BJ (cell line): ENCODE measurements around the gene IFITM5. TPM values are rescaled to one million over a fixed set of nuclear protein-coding genes. Genes with fewer than 3 reads are reported as not detected.
"Not testable (repeated sequence)": the region's sequence is repeated elsewhere in the genome, so short reads cannot be mapped to it uniquely, and the experiment has no call there.

Experiments
- CTCF ChIA-PET: fragments of 350-600 bp; formaldehyde crosslinking; extraction: SDS; loops from one replicate; lab custom pipeline; 2021; ENCODE audit warnings: antibody characterized with exemption, inconsistent platforms; lab: Yijun Ruan, JAX
- POLR2A ChIA-PET: fragments of 300-600 bp; sonication (Branson Sonifier 250); formaldehyde crosslinking; extraction: SDS; loops from one replicate; lab custom pipeline; 2021; ENCODE audit warnings: antibody characterized with exemption; lab: Charles Lee
- DNase-seq: peaks from one replicate; pipeline ENCODE4 v3.0.0-alpha.2; 2011; ENCODE audit warnings: low read depth
- H3K27me3 ChIP-seq: 2 replicates; pipeline ENCODE4 v1.6.0; 2011; ENCODE audit warnings: low read length; ENCODE audit not compliant: control insufficient read depth, insufficient read depth
- H3K36me3 ChIP-seq: 2 replicates; pipeline ENCODE4 v1.5.1; 2011; ENCODE audit warnings: low read length; ENCODE audit not compliant: control insufficient read depth, insufficient read depth
- H3K4me3 ChIP-seq: 2 replicates; pipeline ENCODE4 v1.5.1; 2011; ENCODE audit warnings: low read depth, mild to moderate bottlenecking, control low read depth, low read length
- CTCF ChIP-seq: IDR thresholded peaks from 2 replicates; pipeline ENCODE4 v1.5.1; 2011; ENCODE audit warnings: low read depth, mild to moderate bottlenecking, control low read depth, inconsistent platforms, low read length, moderate library complexity; ENCODE audit not compliant: insufficient read depth
- polyA plus RNA-seq: library from polyadenylated mRNA; depleted of rRNA; stranded (reverse); fragments of >200 nt; gene quantifications from 2 replicates; pipeline ENCODE4 v1.2.3, GENCODE V29; 2011

Gene IFITM5
- polyA plus RNA-seq, 1 experiment = not detected

GRCh38 chr11:313304-313786, 14.0 kb upstream of the IFITM5 start:
- Histone ChIP-seq H3K36me3 (no peaks in the 10 kb centered on the region; the same call in 1 of the 2 replicates), H3K4me3 (no peak overlapping the region; the same call in 1 of the 2 replicates), H3K27me3 (no peaks in the 10 kb centered on the region)
- POLR2A ChIA-PET = no interaction called here
- TF ChIP-seq CTCF = no peak
- CTCF ChIA-PET = interaction anchor here (1.4 to 2.1 kb wide), 2 partner anchors 8 to 42 kb away, joined by 4 to 7 read pairs; no protein-coding TSS in a partner anchor
- DNase-seq = no peak

- no peak overlapping the region for H3K4me3 ChIP-seq
- no peak for DNase-seq
- TF ChIP-seq CTCF = no peak
- ChIA-PET POLR2A (interaction anchor here (0.6 kb wide), 3 partner anchors 43 to 533 kb away, joined by 5 to 12 read pairs (median 8); no protein-coding TSS in a partner anchor), CTCF (interaction anchor here (1.4 to 2.1 kb wide), 2 partner anchors 7 to 43 kb away, joined by 4 to 7 read pairs; no protein-coding TSS in a partner anchor)
- no peaks in the 10 kb centered on the region; the same call in 1 of the 2 replicates for H3K36me3 ChIP-seq
- H3K27me3 ChIP-seq = no peaks in the 10 kb centered on the region
Measured at GRCh38 chr11:312092-312816, 12.9 kb upstream of the IFITM5 start.

GRCh38 chr11:311013-311748, 11.9 kb upstream of the IFITM5 start:
- H3K27me3 ChIP-seq, POLR2A ChIA-PET, H3K36me3 ChIP-seq, DNase-seq: not testable (repeated sequence)
- CTCF ChIA-PET = interaction anchor here (2.1 kb wide), 1 partner anchor 45 kb away, joined by 7 read pairs; no protein-coding TSS in a partner anchor
- peak overlapping the region; percentile 15; the same call in 1 of the 2 replicates for H3K4me3 ChIP-seq

- CTCF ChIA-PET = interaction anchor here (0.6 to 1.3 kb wide), 6 partner anchors 24 to 194 kb away, joined by 3 to 4 read pairs (median 3); no protein-coding TSS in a partner anchor
- H3K36me3 ChIP-seq, DNase-seq, H3K27me3 ChIP-seq, POLR2A ChIA-PET: not testable (repeated sequence)
- H3K4me3 ChIP-seq = peak overlapping the region; percentile 70
Measured at GRCh38 chr11:309979-310572, 10.8 kb upstream of the IFITM5 start.

- POLR2A ChIA-PET = interaction anchor here (0.6 kb wide), 1 partner anchor 60 kb away, joined by 3 read pairs; no protein-coding TSS in a partner anchor
- CTCF ChIA-PET = interaction anchor here (0.6 to 1.3 kb wide), 8 partner anchors 26 to 196 kb away, joined by 3 to 6 read pairs (median 3); no protein-coding TSS in a partner anchor
- peak overlapping the region; percentile 70 for H3K4me3 ChIP-seq
- DNase-seq, H3K27me3 ChIP-seq, H3K36me3 ChIP-seq: not testable (repeated sequence)
Measured at GRCh38 chr11:308740-309665, 9.7 kb upstream of the IFITM5 start.

GRCh38 chr11:307766-308708, 8.7 kb upstream of the IFITM5 start, which contains the start of gene IFITM2:
Gene IFITM2 (plus strand): TSS chr11:307816. CDS start chr11:308193, 377 bp downstream.
- ChIA-PET CTCF (interaction anchor here (1.0 to 5.0 kb wide), 5 partner anchors 9 to 58 kb away, joined by 3 to 57 read pairs (median 3); no protein-coding TSS in a partner anchor), POLR2A (interaction anchor here (0.6 kb wide), 1 partner anchor 19 kb away, joined by 3 read pairs; no protein-coding TSS in a partner anchor)
- not testable (repeated sequence) for H3K36me3 ChIP-seq, DNase-seq, H3K27me3 ChIP-seq
- peak within 1 kb of the TSS; percentile 70 for H3K4me3 ChIP-seq
